ENCODE results near the gene TPCN1.

Gene TPCN1

GRCh38 chr12:113289361-113289760 is 68.1 kb downstream of the TPCN1 start:
- DNase-seq: no peak

- DNase-seq: no peak
Measured at GRCh38 chr12:113290506-113290905, 69.2 kb downstream of the TPCN1 start.

GRCh38 chr12:113291586-113291985 is 70.3 kb downstream of the TPCN1 start:
- no peak for DNase-seq

GRCh38 chr12:113292091-113292490 is 70.8 kb downstream of the TPCN1 start:
- no peak for DNase-seq

GRCh38 chr12:113292547-113292946 is 71.3 kb downstream of the TPCN1 start:
- no peak for DNase-seq

GRCh38 chr12:113293100-113293499 is 71.8 kb downstream of the TPCN1 start:
- no peak for DNase-seq

- DNase-seq: no peak
Measured at GRCh38 chr12:113295886-113296556, 74.8 kb downstream of the TPCN1 start.

GRCh38 chr12:113296557-113297213 is 75.4 kb downstream of the TPCN1 start:
- no peak for DNase-seq

- DNase-seq: no peak
Measured at GRCh38 chr12:113297214-113297587, 75.9 kb downstream of the TPCN1 start.

GRCh38 chr12:113297621-113298471 is 76.6 kb downstream of the TPCN1 start:
- DNase-seq: no peak

GRCh38 chr12:113298472-113298817 is 77.2 kb downstream of the TPCN1 start:
- no peak for DNase-seq

GRCh38 chr12:113298861-113299545 is 77.7 kb downstream of the TPCN1 start:
- DNase-seq: no peak

- DNase-seq: no peak
Measured at GRCh38 chr12:113299619-113300237, 78.5 kb downstream of the TPCN1 start.

- DNase-seq: no peak
Measured at GRCh38 chr12:113301811-113302210, 80.5 kb downstream of the TPCN1 start.

GRCh38 chr12:113302466-113302865 is 81.2 kb downstream of the TPCN1 start:
- DNase-seq: no peak

- DNase-seq: peak; percentile 50
Measured at GRCh38 chr12:113302886-113303640, 81.8 kb downstream of the TPCN1 start.

- no peak for DNase-seq
Measured at GRCh38 chr12:113305281-113305856, 84.1 kb downstream of the TPCN1 start.

- DNase-seq: no peak
Measured at GRCh38 chr12:113306382-113306781, 85.1 kb downstream of the TPCN1 start.

- no peak for DNase-seq
Measured at GRCh38 chr12:113310489-113310888, 89.2 kb downstream of the TPCN1 start.

GRCh38 chr12:113314121-113314529 is 92.9 kb downstream of the TPCN1 start:
- no peak for DNase-seq

GRCh38 chr12:113315358-113315757 is 94.1 kb downstream of the TPCN1 start:
- DNase-seq: no peak

GRCh38 chr12:113316155-113316554 is 94.9 kb downstream of the TPCN1 start:
- DNase-seq: no peak
